ENCODE results near the gene XAF1.
"Not testable (repeated sequence)": the region's sequence is repeated elsewhere in the genome, so short reads cannot be mapped to it uniquely, and the experiment has no call there.

The XAF1 gene

DNA sequence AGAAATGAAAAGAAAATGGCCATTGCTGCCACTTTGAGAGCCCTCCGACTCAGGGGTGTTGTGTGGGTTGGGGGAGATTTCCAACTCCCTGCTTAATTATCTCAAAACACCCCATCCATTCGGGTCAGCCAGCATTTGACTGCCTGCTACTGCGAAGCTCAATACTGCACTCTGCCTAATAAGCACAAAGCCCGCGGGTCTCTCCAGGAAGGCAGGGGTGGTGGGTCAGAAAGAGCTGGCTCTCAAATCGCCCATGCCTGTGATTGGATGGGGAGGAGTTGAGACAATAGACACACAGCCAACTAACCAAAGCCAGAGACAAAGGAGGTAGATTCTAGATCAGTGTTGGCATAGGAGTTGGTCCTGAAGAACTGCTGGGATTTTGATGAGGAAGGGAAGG lies 2.3 kb upstream of the XAF1 start:
- DNase-seq (ENCODE audit: low read depth in 2 of 2): no peak

DNA sequence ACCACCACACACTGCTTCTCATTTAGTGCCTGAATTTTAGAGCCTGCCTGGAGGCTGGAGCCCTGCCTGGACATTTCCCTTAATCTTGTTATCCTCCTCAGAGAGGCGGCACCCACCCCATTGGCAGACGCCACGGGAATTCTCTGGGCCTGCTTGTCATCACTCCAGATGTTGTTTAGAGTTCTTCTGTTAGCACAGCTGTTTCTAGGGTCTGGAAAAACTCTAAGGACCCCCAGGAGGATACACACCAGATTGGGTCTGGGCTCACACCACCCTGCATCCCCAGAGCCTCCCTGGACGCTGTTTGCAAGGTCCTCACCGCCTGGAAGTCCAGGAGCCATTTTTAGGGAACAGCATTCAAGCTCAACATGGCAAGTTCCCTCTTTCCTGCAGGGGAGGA lies 565 bp upstream of the XAF1 start:
- DNase-seq (ENCODE audit: low read depth in 2 of 2): no peak

DNA sequence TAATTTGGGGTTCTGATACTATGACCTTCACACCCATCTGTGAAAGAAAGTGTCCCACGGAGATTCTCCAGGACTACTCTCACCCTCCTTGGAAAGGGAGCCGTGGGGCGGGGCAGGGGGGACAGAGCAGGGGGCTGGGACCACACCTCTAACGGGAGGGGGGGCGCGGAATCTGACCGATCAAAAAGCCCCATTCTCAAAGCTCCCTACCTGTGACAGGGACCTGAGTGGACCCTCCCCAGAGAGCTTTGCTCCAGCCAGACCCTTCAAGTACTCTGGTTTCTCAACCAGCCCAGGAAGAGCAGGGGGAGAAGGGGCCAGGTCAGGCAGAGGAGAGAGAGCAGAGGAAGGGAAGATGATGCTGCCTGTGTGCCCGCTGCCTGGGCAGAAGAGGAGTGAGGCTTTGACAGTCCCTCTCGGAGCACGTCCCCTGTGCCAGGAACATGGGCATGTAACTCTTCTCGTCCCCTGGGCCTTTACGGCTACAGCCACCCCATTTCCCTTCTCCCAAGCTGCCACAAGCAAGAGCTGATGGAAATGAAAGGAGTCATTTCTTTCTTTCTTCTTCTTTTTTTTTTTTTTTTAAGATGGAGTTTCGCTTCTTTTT lies 682 bp downstream of the XAF1 start:
- DNase-seq (ENCODE audit: low read depth in 2 of 2): no peak

DNA sequence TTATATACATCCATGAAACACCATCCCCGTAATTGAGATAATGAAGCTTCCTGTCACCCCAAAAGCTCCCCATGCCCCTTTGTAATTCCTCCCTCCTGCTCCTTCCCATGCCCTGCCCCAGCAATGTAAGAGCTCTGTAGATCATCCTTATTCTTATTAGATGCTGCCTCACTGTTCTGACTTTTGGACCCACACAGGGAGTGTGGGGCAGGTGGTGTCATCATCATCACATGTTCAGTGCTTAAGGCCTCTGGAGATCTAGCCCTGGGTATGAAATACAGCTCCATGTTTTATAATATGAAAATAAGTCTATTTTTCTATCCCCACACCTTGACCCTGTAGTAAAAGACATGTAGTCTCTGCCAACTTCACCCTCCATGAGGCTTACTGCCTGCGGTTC lies 1.9 kb downstream of the XAF1 start:
- DNase-seq (ENCODE audit: low read depth in 2 of 2): no peak

DNA sequence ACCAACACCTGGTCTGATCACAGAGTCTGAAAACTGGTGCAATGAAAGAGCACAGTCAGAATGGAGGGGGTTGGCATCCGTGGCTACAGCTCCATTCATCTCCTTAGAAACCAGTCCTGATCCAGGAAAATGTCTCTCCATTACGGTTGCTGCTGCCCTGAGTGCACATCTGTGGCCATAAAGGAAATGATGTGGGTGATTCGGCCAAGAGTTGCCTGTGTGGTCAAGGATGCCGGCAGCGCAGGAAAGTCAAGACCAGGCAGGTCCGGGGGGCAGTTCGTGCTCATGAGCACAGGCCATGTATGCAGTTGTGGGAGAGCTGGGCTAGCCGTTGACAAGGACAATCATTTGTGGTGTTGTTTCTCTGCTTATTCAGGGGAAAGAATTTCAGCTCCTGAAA lies 5.9 kb downstream of the XAF1 start:
- no peak for DNase-seq (ENCODE audit: low read depth in 2 of 2)

GRCh38 chr17:6768447-6768846 lies 12.6 kb downstream of the XAF1 start:
- DNase-seq (ENCODE audit: low read depth in 2 of 2): no peak

- no peak for DNase-seq (ENCODE audit: low read depth in 2 of 2)
These were observed 16.2 kb downstream of the XAF1 start for GRCh38 chr17:6772016-6772415.

GRCh38 chr17:6774906-6775305 lies 19.1 kb downstream of the XAF1 start:
- not testable (repeated sequence) for DNase-seq (ENCODE audit: low read depth in 2 of 2)

DNA sequence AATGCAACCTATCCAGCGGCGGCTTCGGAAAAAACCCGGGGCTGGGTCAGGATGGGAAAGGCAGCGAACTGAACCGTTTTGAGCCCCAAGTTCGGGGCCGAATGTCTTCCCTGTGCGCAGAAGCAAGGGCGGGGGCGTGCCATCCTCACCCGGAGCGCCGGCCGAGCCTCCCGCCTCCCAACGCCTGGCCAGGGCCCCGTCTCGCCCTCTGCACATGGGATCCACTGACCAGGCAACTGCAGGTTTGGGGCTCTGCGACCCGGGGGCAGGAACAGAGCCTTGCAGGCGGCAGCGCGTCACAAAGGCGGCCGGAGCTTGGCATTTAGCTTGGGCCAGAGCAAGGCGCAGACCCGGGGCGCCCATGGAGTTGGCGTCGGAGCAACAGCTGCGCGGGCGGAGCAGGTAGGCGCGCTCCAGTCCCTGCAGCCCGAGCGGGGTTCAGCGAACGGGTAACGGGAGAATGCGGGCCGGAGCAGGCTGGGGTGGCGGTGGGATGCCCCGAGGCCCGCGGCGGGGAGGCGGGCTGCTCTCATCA lies 20.1 kb downstream of the XAF1 start, which contains the start of gene FBXO39:
FBXO39 (plus strand) TSS at position 345 of the 535 bp plus-strand sequence. CDS start 3,654 bp downstream, outside the sequence.
- no peak for DNase-seq (ENCODE audit: low read depth in 2 of 2)

DNA sequence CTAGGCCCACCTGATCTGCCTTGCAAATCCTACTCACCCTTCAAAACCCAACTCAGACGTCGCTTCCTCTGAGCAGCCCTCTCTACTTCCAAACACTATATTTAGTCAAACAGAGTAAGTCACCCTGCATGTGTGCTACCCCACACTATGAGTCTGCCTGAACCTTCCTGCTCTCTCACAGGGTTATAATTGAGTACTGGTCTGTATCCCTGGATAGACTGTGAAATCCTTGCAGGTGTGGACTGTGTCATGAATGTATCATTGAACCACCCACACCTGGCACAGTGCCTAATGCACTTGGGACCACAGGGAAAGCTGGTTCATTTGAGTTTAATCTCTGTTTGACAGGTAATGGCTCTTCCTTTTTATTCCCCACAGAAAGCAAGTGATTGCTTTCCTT lies 23.6 kb downstream of the XAF1 start:
- DNase-seq (ENCODE audit: low read depth in 2 of 2): no peak

DNA sequence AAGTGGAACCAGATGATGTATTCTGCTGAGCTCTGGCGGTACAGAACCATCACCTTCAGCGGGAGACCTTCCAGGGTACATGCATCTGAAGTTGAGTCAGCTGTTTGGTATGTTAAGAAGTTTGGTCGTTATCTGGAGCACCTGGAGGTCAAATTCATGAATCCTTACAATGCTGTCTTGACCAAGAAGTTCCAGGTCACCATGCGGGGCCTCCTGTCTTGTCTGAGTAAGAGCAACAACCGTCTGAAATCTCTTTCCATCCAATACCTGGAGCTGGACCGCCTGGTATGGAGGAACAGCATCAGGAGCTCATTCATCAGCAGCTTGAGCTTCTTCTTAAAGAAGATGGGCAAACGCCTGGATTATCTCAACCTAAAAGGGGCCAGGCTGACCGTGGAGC lies 24.2 kb downstream of the XAF1 start:
- no peak for DNase-seq (ENCODE audit: low read depth in 2 of 2)

DNA sequence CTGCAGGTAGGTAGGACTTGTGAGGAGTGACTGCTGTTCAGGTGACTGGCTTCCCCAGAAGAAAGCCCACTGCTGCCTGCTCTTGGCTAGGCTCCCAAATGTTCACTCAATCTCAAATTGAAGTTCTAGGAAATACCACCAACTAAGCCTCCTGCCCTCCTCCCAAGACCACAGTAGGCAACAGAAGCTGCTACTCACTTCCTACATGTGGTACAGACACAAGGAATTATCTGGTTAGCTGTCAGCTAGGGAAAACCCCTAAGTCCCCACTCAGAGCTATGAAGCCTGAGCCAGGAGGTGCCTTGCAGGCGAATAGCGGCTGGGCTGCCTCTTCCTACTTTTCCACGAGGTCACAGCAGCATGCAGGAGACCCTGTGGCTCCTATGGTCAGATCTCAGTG lies 25.0 kb downstream of the XAF1 start:
- DNase-seq (ENCODE audit: low read depth in 2 of 2): no peak

GRCh38 chr17:6782244-6782643 lies 26.4 kb downstream of the XAF1 start:
- DNase-seq (ENCODE audit: low read depth in 2 of 2): no peak

GRCh38 chr17:6786618-6787017 lies 30.8 kb downstream of the XAF1 start:
- DNase-seq (ENCODE audit: low read depth in 2 of 2): no peak

DNA sequence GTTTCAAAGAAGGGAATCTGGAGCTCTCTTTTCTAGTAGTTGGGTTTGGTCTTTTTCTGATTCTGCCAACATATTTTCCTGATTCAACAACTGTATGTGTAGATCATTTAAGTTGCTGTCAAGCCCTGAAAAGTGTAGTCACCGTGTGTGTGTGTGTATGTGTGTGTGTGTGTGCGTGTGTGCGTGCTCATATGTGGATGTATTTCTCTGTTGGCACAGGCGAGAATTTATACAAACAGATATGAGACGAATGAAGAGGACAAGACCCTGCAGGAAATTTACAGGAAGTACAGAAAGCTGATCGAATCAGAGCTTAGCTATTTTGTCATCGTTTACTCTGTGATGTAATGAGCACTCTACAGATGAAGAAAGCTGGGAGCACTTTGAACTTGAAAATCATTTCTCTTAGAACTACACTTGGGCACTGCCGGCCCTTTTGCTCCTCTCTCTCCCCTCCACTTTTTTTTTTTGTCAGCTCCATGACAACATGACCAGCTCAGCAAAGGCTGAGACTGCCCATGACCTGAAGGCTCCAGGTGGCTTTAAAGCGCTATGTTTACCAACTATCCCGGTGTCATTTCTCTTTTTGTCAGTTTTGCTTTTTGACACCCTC lies 31.3 kb downstream of the XAF1 start:
- no peak for DNase-seq (ENCODE audit: low read depth in 2 of 2)

GRCh38 chr17:6789146-6789545 lies 33.3 kb downstream of the XAF1 start:
- DNase-seq (ENCODE audit: low read depth in 2 of 2): no peak

- no peak for DNase-seq (ENCODE audit: low read depth in 2 of 2)
These were observed 38.1 kb downstream of the XAF1 start for GRCh38 chr17:6793748-6794493.

- DNase-seq (ENCODE audit: low read depth in 2 of 2): no peak
These were observed 40.4 kb downstream of the XAF1 start for GRCh38 chr17:6796017-6796886.

GRCh38 chr17:6796887-6797490 lies 41.1 kb downstream of the XAF1 start:
- no peak for DNase-seq (ENCODE audit: low read depth in 2 of 2)

GRCh38 chr17:6797718-6798351 lies 42.0 kb downstream of the XAF1 start:
- DNase-seq (ENCODE audit: low read depth in 2 of 2): no peak

DNA sequence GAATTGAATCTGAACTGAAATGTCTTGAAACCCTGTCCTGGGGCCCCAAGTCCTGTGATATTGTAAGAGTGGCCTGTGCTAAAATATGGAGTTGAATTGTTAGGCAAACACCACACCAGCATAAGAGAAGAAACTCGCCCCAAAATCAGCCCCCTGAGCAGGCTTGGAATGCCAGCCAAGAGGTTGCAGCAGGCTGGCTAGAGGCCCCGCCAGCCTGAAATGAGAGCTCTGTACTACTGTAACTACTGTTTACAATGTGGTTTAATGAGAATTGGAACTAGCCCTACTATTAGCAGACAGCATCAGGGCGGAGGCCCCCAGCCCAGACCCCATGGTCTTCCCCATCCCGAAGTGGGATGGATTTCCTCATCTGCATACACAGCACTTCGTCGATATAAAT lies 43.9 kb downstream of the XAF1 start:
- DNase-seq (ENCODE audit: low read depth in 2 of 2): no peak

All from stimulated activated CD4-positive, alpha-beta T cell treated with anti-CD3 and anti-CD28 coated beads, Interleukin-1b, Interleukin-23, amount 100 ng/mL, for 4 hours (primary cell).